Measurements from ENCODE around the gene ZNF101. TPM values are rescaled to one million over a fixed set of nuclear protein-coding genes. Genes with fewer than 3 reads are reported as not detected.

Gene ZNF101
- 4.9 TPM for polyA plus RNA-seq (2013, experiment 1 of 2; ENCODE audit: insufficient read length)
- polyA plus RNA-seq (2013, experiment 2 of 2; ENCODE audit: insufficient read length) = 3.9 TPM

GRCh38 chr19:19668230-19669012 is at the start of gene ZNF101:
Gene ZNF101 (plus strand): TSS chr19:19668839. CDS start chr19:19668964, 125 bp downstream.
- DNase-seq = peak; percentile 88

DNA sequence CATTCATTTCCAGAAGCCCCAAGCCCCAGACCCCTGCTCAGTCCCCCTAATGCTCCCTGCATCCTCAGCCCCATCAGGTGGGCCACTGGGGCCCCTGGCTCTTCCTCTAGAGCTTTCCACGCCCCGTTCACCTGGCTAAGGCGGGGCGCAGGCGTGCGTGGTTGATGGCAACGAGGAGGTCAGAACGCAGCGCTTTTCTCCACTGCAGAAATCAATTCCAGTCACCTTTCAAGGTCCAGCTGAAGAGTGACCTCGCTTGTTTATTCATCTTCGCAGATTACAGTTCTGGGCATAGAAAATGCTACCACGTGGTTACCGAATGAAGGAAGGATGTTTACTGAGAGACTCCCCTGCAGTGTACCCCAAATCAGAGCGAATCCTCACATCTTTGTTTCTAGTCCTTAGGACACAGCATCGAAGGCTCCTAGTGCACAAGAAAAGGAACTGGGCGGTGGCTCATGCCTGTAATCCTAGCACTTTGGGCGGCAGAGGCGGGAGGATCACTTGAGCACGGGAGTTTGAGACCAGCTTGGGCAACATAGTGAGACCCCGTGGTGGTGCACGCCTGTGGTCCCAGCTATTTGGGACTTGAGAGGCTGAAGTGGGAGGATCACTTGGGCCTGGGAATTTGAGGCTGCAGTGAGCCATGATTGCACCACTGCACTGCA is 49.3 kb upstream of the ZNF101 start:
- no peak for DNase-seq

GRCh38 chr19:19619849-19620210 is 48.8 kb upstream of the ZNF101 start:
- no peak for DNase-seq

DNA sequence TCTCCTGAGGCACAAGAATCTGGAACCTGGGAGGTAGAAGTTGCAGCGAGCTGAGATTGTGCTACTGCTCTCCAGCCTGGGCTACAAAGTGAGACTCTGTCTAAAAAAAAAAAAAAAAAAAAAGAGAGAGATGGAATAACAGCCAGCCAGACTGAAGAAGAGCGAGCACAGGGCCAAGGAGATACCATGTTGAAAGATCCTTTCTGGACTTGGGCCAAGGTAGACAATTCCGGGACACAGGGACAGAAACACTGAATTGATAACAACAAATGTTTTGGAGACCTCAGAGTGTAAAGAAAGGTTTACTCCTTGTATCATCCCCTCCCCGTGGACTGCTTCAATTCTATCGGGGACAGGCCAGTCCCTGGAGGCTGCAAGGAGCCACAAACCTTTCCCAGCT is 45.3 kb upstream of the ZNF101 start:
- no peak for DNase-seq

GRCh38 chr19:19624032-19624570 is 44.5 kb upstream of the ZNF101 start:
- no peak for DNase-seq

DNA sequence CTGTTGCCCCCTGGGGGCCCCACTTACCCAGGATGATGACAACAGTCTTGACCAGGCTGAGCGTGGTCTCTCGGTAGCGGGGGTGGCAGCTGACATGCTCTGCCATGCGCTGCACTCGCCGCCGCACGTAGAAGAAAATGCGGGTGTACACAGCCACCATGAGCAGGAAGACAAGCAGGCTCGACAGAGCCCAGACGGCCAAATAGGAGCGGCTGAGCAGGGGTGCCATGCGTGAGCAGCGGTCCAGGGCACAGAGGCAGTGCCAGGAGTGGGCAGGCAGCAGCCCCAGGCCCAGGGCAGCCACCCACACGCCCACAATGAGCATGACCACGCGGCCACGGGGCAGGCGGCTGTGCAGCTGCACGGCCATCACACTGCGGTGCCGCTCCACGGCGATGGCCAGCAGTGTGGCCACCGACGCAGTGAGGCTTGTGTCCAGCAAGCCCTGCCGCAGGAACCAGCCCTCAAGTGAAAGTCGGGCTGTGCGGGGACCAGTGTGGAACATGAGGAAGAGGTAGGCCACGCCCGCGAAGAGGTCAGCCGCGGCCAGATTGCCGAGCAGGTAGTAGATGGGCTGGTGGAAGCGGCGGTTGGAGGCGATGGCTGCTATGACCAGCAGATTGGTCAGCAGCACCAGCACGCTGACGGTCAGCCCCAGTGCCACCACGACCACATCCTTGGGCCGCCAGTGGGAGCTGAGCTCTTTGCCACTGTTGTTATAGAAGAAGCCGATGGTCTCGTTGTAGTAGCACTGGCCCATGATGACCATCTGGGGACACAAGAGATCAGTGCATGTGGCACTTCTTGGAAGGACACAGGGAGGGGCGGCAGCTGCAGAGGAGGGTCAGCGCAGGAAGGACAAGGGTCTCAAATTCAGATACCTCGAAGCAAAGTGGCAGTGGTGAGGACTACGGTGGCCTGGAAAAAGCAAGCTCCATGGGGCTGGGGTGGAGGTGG is 41.8 kb upstream of the ZNF101 start:
- no peak for DNase-seq

- no peak for DNase-seq
Observed at GRCh38 chr19:19627621-19628500, 40.8 kb upstream of the ZNF101 start, which contains the start of gene LPAR2. Gene LPAR2 (minus strand): TSS chr19:19628220. CDS start chr19:19627275, 945 bp downstream.

DNA sequence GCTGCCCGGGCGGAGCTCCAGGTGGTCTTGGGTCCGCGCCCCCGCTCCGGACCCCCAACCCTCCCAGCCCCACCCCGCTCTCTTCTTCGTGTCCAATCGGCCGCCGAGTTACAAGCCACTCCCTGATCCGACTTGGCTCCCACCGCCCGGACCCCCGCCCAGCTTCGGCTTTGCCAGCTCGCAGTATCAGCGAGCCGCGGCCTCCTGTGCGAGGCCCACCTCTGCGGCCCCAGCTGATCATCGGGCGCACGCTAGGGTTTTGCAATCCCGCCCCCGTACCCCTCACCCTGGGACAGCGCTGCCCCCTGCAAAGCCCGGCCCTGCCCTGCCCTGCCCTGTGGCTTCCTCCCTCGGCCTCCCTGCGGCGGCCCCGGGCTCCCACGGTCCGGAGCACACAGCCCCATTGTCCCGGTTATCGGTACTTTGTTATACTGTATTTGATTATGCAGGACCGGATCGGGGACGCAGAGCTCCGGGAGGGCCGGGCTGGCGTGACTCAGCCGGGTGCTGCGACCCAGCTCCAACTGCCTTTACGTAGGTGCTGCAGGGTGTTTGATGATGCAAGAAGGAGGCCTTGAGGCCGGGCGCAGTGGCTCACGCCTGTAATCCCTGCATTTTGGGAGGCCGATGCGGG is 40.0 kb upstream of the ZNF101 start:
- DNase-seq = peak; percentile 8

GRCh38 chr19:19630062-19630414 is 38.6 kb upstream of the ZNF101 start:
- DNase-seq = no peak

DNA sequence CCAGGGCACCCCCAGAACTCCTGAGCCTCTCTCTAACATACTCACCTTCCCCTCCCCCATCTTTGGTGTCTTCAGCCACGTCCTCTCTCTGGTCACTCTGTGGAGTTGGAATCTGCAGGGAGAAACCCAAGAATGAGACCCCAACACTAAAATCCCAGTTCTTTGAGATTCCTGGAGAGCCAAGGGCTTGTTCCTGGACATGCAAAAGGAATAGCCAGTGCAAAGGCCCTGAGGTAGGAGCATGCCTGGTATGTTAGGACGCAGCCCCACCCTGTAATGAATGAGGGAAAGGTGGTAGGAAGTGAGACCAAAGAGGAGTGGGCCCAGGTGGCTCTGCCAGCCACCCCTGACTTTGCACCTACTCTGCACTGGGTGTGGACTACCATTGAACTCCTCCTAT is 38.2 kb upstream of the ZNF101 start:
- no peak for DNase-seq

- DNase-seq = no peak
Observed at GRCh38 chr19:19631346-19631745, 37.3 kb upstream of the ZNF101 start.

- DNase-seq = no peak
Observed at GRCh38 chr19:19632661-19633060, 36.0 kb upstream of the ZNF101 start.

- no peak for DNase-seq
Observed at GRCh38 chr19:19633711-19634515, 34.7 kb upstream of the ZNF101 start.

DNA sequence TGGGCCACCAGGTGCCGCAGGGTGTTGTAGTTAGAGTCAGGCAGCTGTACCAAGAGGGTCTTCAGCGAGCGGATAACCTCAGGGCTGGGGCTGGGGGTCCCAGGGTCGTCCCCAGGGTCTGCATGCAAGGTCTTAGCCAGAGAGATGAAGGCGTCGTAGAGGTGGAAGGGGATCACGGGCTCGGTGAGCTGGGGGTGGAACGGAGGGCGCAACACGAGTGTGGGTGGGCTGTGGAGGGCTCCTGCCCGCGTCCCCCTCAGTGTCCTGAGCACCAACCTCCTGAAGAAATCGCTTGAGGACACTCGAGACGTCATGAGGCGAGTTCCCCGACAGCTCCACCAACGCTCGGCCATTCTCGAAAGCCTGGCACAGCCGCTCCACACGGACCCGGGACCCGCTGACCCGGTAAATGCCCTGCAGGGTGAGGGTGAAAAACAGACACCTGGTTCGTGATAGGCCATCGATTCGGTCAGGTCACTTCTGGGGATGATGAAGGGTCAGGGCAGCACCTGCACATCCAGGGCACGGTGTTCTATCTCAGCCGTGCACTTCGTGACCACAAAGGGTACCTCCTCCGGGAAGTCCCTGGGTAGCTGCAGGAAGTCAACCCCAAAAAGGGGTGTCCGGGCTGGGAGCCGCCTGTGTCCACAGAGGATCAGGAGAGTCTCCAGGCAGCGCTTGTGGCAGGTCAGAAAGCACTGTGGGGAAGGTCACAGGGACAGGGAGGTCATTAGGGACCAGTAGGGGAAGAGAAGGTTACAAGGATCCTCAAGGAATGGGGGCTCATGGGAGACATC is 33.9 kb upstream of the ZNF101 start:
- no peak for DNase-seq

DNA sequence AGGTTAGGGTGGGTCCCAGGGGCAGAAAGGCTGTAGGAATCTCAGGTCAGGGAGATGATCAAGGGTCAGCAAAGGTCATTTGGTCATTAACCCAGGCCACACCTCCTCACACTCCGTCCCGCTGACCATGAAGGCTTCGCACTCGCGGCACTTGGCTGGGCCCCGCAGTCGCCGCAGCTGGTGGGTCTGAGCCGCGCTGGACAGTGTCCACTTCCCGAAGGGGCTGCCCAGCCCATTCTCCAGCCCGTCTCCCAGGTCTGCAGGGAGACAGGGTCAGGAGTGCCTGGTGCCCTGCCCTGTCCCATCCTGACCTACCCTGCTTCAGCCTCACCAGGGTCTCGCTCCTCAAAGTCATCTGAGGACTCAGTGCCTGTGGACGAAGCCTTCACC is 33.3 kb upstream of the ZNF101 start:
- DNase-seq = no peak

- no peak for DNase-seq
Observed at GRCh38 chr19:19636573-19637185, 32.0 kb upstream of the ZNF101 start.

DNA sequence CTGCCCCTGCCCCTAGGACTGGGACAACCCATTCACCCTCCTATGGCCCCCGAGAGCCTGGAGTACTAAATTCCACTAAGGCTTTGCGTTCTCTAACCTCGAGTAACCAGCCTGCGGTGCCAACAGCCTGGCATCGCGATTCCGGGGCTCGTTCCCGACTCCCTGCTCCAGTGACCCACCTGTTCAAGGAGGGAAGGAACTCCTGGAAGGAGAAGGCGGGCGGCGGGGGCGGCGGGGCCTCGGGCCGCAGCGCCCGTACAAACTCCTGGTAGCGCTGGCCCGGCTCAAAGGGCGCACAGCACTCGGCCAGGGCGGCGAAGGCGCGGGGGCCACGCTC is 31.5 kb upstream of the ZNF101 start:
- DNase-seq = no peak

DNA sequence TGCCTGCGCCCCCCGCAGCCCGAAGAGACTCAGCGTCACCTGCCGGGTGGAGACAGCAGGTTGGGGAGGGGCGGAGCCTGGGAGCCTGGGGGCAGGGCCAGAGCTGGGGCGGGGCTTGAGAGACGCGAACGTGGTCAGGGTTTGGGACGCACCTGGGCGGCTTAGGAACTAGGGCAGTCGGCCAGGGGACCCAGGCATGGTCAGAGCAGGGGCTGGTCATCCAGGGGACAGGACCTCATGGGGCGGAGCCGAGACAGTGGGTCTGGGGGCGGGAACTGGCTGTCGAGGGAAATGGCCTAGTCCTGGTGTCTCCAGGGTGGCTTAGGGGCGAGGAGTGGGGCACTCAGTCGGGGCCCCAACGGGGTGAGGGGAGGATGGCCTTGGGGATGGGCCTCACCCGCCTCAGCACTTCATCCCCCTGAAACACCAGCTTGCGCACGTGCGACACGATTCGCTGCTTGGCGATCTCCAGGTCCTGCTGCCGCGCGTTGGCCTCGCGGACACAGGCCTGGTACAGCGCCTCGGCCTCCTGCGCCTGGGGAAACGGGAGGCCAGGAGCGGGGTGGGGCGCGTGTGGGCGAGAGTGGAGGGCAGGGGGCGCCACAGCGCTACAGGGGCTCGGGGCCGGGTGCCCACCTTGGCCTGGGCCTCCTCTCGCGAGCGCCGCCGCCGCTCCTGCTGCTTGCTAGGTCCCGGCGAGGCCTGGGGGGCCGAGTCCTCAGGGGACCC is 31.0 kb upstream of the ZNF101 start:
- no peak for DNase-seq

Data from fibroblast of skin of back (primary cell).